ENCODE data around the gene RCSD1. TPM values are rescaled to one million over a fixed set of nuclear protein-coding genes. Genes with fewer than 3 reads are reported as not detected.
A peak's percentile ranks its signal among the peaks of the same experiment; 100 is the strongest.

The RCSD1 gene
- polyA plus RNA-seq, 1 donor = 60.8 TPM

GRCh38 chr1:167693425-167694045 is 63.5 kb downstream of the RCSD1 start:
- no peak for DNase-seq

GRCh38 chr1:167694691-167695090 is 64.7 kb downstream of the RCSD1 start:
- no peak for DNase-seq

- DNase-seq = no peak
Measured at GRCh38 chr1:167695147-167695546, 65.1 kb downstream of the RCSD1 start.

- DNase-seq = no peak
Measured at GRCh38 chr1:167695756-167696561, 65.9 kb downstream of the RCSD1 start.

GRCh38 chr1:167697667-167698141 is 67.7 kb downstream of the RCSD1 start:
- no peak for DNase-seq

- no peak for DNase-seq
Measured at GRCh38 chr1:167698313-167698712, 68.3 kb downstream of the RCSD1 start.

- no peak for DNase-seq
Measured at GRCh38 chr1:167701510-167701909, 71.5 kb downstream of the RCSD1 start.

GRCh38 chr1:167703557-167703956 is 73.5 kb downstream of the RCSD1 start:
- no peak for DNase-seq

- no peak for DNase-seq
Measured at GRCh38 chr1:167704715-167705114, 74.7 kb downstream of the RCSD1 start.

GRCh38 chr1:167705250-167705649 is 75.2 kb downstream of the RCSD1 start:
- DNase-seq = no peak

- no peak for DNase-seq
Measured at GRCh38 chr1:167706363-167706762, 76.3 kb downstream of the RCSD1 start.

- no peak for DNase-seq
Measured at GRCh38 chr1:167706931-167707877, 77.2 kb downstream of the RCSD1 start.

- DNase-seq = no peak
Measured at GRCh38 chr1:167707942-167708341, 77.9 kb downstream of the RCSD1 start.

- no peak for DNase-seq
Measured at GRCh38 chr1:167708940-167709389, 78.9 kb downstream of the RCSD1 start.

GRCh38 chr1:167710836-167711235 is 80.8 kb downstream of the RCSD1 start:
- DNase-seq = no peak

- DNase-seq = no peak
Measured at GRCh38 chr1:167711797-167712196, 81.8 kb downstream of the RCSD1 start.

- peak; percentile 31 for DNase-seq
Measured at GRCh38 chr1:167713330-167714081, 83.5 kb downstream of the RCSD1 start.

- no peak for DNase-seq
Measured at GRCh38 chr1:167714098-167714438, 84.0 kb downstream of the RCSD1 start.

- DNase-seq = peak; percentile 91
Measured at GRCh38 chr1:167714439-167715156, 84.6 kb downstream of the RCSD1 start.

- DNase-seq = peak; percentile 89
Measured at GRCh38 chr1:167715157-167715999, 85.3 kb downstream of the RCSD1 start.

GRCh38 chr1:167716000-167716271 is 85.9 kb downstream of the RCSD1 start:
- DNase-seq = no peak

Data from hindlimb muscle (tissue), 1 donor.